CD4-positive, alpha-beta T cell treated with Interleukin-4 for 4 hours (primary cell): ENCODE data around the gene CRYBA2.

Source experiments
- DNase-seq: peaks from one replicate; pipeline ENCODE4 v3.0.0-alpha.2; 2020

CRYBA2 gene

GRCh38 chr2:218993345-218994315 is at the start of gene CRYBA2:
Gene CRYBA2, minus strand, starts transcription at chr2:218993422. Its CDS starts 246 bp downstream, at chr2:218993176.
- no peak for DNase-seq

- no peak for DNase-seq
Measured at GRCh38 chr2:219042750-219043149, 49.5 kb upstream of the CRYBA2 start.

- no peak for DNase-seq
Measured at GRCh38 chr2:219042157-219042556, 48.9 kb upstream of the CRYBA2 start.

- DNase-seq, result no peak
Measured at GRCh38 chr2:219041252-219041651, 48.0 kb upstream of the CRYBA2 start, which contains the start of gene CFAP65. Gene CFAP65, minus strand, starts transcription at chr2:219041516. Its CDS starts 2,468 bp downstream, at chr2:219039048.

- no peak for DNase-seq
Measured at GRCh38 chr2:219038600-219038999, 45.4 kb upstream of the CRYBA2 start.

- no peak for DNase-seq
Measured at GRCh38 chr2:219037783-219038499, 44.7 kb upstream of the CRYBA2 start.

GRCh38 chr2:219035942-219036341 is 42.7 kb upstream of the CRYBA2 start:
- DNase-seq, result no peak

GRCh38 chr2:219034823-219035222 is 41.6 kb upstream of the CRYBA2 start:
- DNase-seq, result no peak

GRCh38 chr2:219032051-219032745 is 39.0 kb upstream of the CRYBA2 start:
- DNase-seq, result no peak

- DNase-seq, result no peak
Measured at GRCh38 chr2:219031005-219031738, 38.0 kb upstream of the CRYBA2 start.

GRCh38 chr2:219030177-219030940 is 37.1 kb upstream of the CRYBA2 start:
- DNase-seq, result no peak

- peak; percentile 69 for DNase-seq
Measured at GRCh38 chr2:219029829-219030165, 36.6 kb upstream of the CRYBA2 start.

- no peak for DNase-seq
Measured at GRCh38 chr2:219028996-219029828, 36.0 kb upstream of the CRYBA2 start.

GRCh38 chr2:219028141-219028540 is 34.9 kb upstream of the CRYBA2 start:
- no peak for DNase-seq

- no peak for DNase-seq
Measured at GRCh38 chr2:219027511-219028055, 34.4 kb upstream of the CRYBA2 start.

- DNase-seq, result no peak
Measured at GRCh38 chr2:219026946-219027345, 33.7 kb upstream of the CRYBA2 start.

GRCh38 chr2:219025637-219026585 is 32.7 kb upstream of the CRYBA2 start:
- no peak for DNase-seq

GRCh38 chr2:219024059-219024458 is 30.8 kb upstream of the CRYBA2 start:
- no peak for DNase-seq

GRCh38 chr2:219023045-219023605 is 29.9 kb upstream of the CRYBA2 start:
- DNase-seq, result no peak
